Subcutaneous abdominal adipose tissue (tissue), 5 donors: ENCODE results near the gene SLC6A13.

Source experiments
- H3K27ac ChIP-seq: one replicate; pipeline ENCODE4 v1.7.0; 2013; ENCODE audit warnings: low read depth, mild to moderate bottlenecking, inconsistent platforms, low read length, moderate library complexity
- H3K27me3 ChIP-seq, 5 donors: one replicate each; pipeline ENCODE4 v1.7.0; 2013; ENCODE audit warnings: low read length in 5 of 5, inconsistent platforms in 1 of 5; ENCODE audit not compliant: control insufficient read depth in 5 of 5, insufficient read depth in 4 of 5
- H3K36me3 ChIP-seq, 5 donors: one replicate each; pipeline ENCODE4 v1.7.0; 2013; ENCODE audit warnings: low read length in 5 of 5; ENCODE audit not compliant: control insufficient read depth in 5 of 5, insufficient read depth in 5 of 5
- H3K4me1 ChIP-seq, 5 donors: one replicate each; pipeline ENCODE4 v1.7.0; 2013; ENCODE audit warnings: low read length in 5 of 5, mild to moderate bottlenecking in 3 of 5, moderate library complexity in 1 of 5; ENCODE audit not compliant: control insufficient read depth in 5 of 5, insufficient read depth in 5 of 5
- H3K4me3 ChIP-seq, 5 donors: one replicate each; pipeline ENCODE4 v1.7.0; 2013; ENCODE audit warnings: low read length in 5 of 5, low read depth in 1 of 5
- H3K9ac ChIP-seq, 5 donors: one replicate each; pipeline ENCODE4 v1.7.0; 2013; ENCODE audit warnings: low read length in 5 of 5, mild to moderate bottlenecking in 4 of 5, moderate library complexity in 3 of 5
- H3K9me3 ChIP-seq, 5 donors: one replicate each; pipeline ENCODE4 v1.7.0; 2013; ENCODE audit warnings: low read length in 5 of 5; ENCODE audit not compliant: control insufficient read depth in 5 of 5
- donor health status: healthy.
- donor health status: healthy.
- donor health status: healthy.
- donor health status: healthy.
- donor health status: healthy.

Gene SLC6A13

GRCh38 chr12:211639-212414 is 50.8 kb downstream of the SLC6A13 start:
- Histone ChIP-seq H3K27ac (no peak overlapping the region), H3K4me1 (peaks cover 0 to 17% (median 15%) of the 10 kb centered on the region in 5 donors), H3K9ac (no peak overlapping the region), H3K4me3 (no peak overlapping the region), H3K9me3 (no peaks in the 10 kb centered on the region), H3K27me3 (peaks cover 10 to 41% (median 24%) of the 10 kb centered on the region in 5 donors), H3K36me3 (no peaks in the 10 kb centered on the region)

GRCh38 chr12:211142-211465 is 51.5 kb downstream of the SLC6A13 start:
- Histone ChIP-seq H3K4me1 (peaks cover 0 to 17% (median 15%) of the 10 kb centered on the region in 5 donors), H3K4me3 (no peak overlapping the region), H3K9ac (no peak overlapping the region), H3K36me3 (no peaks in the 10 kb centered on the region), H3K9me3 (no peaks in the 10 kb centered on the region), H3K27me3 (peaks cover 13 to 46% (median 24%) of the 10 kb centered on the region in 5 donors), H3K27ac (no peak overlapping the region)

GRCh38 chr12:210277-211141 is 52.1 kb downstream of the SLC6A13 start:
- Histone ChIP-seq H3K4me3 (no peak overlapping the region), H3K27ac (no peak overlapping the region), H3K36me3 (no peaks in the 10 kb centered on the region), H3K4me1 (peaks cover 0 to 17% (median 15%) of the 10 kb centered on the region in 5 donors), H3K9ac (no peak overlapping the region), H3K9me3 (no peaks in the 10 kb centered on the region), H3K27me3 (peaks cover 13 to 46% (median 24%) of the 10 kb centered on the region in 5 donors)

- H3K4me3 ChIP-seq, result no peak overlapping the region
- H3K4me1 ChIP-seq, result peaks cover 0 to 17% (median 15%) of the 10 kb centered on the region in 5 donors
- H3K27ac ChIP-seq, result no peak overlapping the region
- peaks cover 13 to 46% (median 24%) of the 10 kb centered on the region in 5 donors for H3K27me3 ChIP-seq
- H3K9ac ChIP-seq, result no peak overlapping the region
- no peaks in the 10 kb centered on the region for H3K9me3 ChIP-seq
- no peaks in the 10 kb centered on the region for H3K36me3 ChIP-seq
These were observed 52.8 kb downstream of the SLC6A13 start for GRCh38 chr12:209851-210250.

GRCh38 chr12:209246-209645 is 53.4 kb downstream of the SLC6A13 start:
- no peaks in the 10 kb centered on the region for H3K9me3 ChIP-seq
- peaks cover 18 to 50% (median 24%) of the 10 kb centered on the region in 5 donors for H3K27me3 ChIP-seq
- no peaks in the 10 kb centered on the region for H3K36me3 ChIP-seq
- no peak overlapping the region for H3K4me3 ChIP-seq
- H3K27ac ChIP-seq, result no peak overlapping the region
- no peak overlapping the region for H3K9ac ChIP-seq
- peaks cover 0 to 18% (median 17%) of the 10 kb centered on the region in 5 donors for H3K4me1 ChIP-seq

- Histone ChIP-seq H3K9me3 (no peaks in the 10 kb centered on the region), H3K27ac (no peak overlapping the region), H3K27me3 (peaks cover 18 to 50% (median 24%) of the 10 kb centered on the region in 5 donors), H3K4me1 (peaks cover 0 to 20% (median 19%) of the 10 kb centered on the region in 5 donors), H3K4me3 (no peak overlapping the region), H3K36me3 (no peaks in the 10 kb centered on the region), H3K9ac (no peak overlapping the region)
These were observed 53.8 kb downstream of the SLC6A13 start for GRCh38 chr12:208813-209212.

- no peak overlapping the region for H3K9ac ChIP-seq
- H3K27me3 ChIP-seq, result peaks cover 10 to 41% (median 24%) of the 10 kb centered on the region in 5 donors
These were observed 54.8 kb downstream of the SLC6A13 start for GRCh38 chr12:207804-208203.

GRCh38 chr12:206746-207440 is 55.7 kb downstream of the SLC6A13 start:
- Histone ChIP-seq H3K9me3 (no peaks in the 10 kb centered on the region), H3K4me3 (no peak overlapping the region), H3K27ac (no peak overlapping the region), H3K9ac (no peak overlapping the region), H3K36me3 (no peaks in the 10 kb centered on the region), H3K4me1 (peaks cover 0 to 13% (median 8%) of the 10 kb centered on the region in 5 donors), H3K27me3 (peaks cover 10 to 40% (median 24%) of the 10 kb centered on the region in 5 donors)

More at GRCh38 chr12:207804-208203, 54.8 kb downstream of the SLC6A13 start:
- H3K9me3 ChIP-seq, result no peaks in the 10 kb centered on the region
- H3K36me3 ChIP-seq, result no peaks in the 10 kb centered on the region
- H3K4me3 ChIP-seq, result no peak overlapping the region
- peaks cover 0 to 15% (median 11%) of the 10 kb centered on the region in 5 donors for H3K4me1 ChIP-seq
- H3K27ac ChIP-seq, result no peak overlapping the region

- Histone ChIP-seq H3K4me3 (no peak overlapping the region), H3K36me3 (no peaks in the 10 kb centered on the region), H3K27me3 (peaks cover 11 to 35% (median 22%) of the 10 kb centered on the region in 5 donors), H3K9ac (no peak overlapping the region), H3K27ac (no peak overlapping the region), H3K9me3 (no peaks in the 10 kb centered on the region), H3K4me1 (peaks cover 0 to 13% (median 8%) of the 10 kb centered on the region in 5 donors)
These were observed 57.6 kb downstream of the SLC6A13 start for GRCh38 chr12:205026-205425.
